GM23338 (cell line): ENCODE data around the gene ERC2. TPM values are rescaled to one million over a fixed set of nuclear protein-coding genes. Genes with fewer than 3 reads are reported as not detected.

Experiments
- ATAC-seq: fragments of 200-7000 bp; cut with Tn5 transposase; 3 replicates; pipeline ENCODE4 v1.9.1; 2020
- DNase-seq: peaks from one replicate; pipeline ENCODE4 v3.0.0-alpha.2; 2015; ENCODE audit warnings: low spot score
- H2AFZ ChIP-seq: fragments of 200-600 bp; sonication (generic); 2 replicates; pipeline ENCODE4 v1.8.0; 2016; ENCODE audit warnings: antibody characterized with exemption, mild to moderate bottlenecking, moderate library complexity
- H3F3A ChIP-seq: fragments of 200-600 bp; sonication (generic); replicated peaks from 2 replicates; pipeline ENCODE4 v1.8.0; 2017; ENCODE audit warnings: antibody characterized with exemption, mixed run types, low read depth
- H3K27ac ChIP-seq: fragments of 200-600 bp; sonication (generic); 2 replicates; pipeline ENCODE4 v1.6.1; 2016; ENCODE audit warnings: low read depth
- H3K27me3 ChIP-seq: fragments of 200-600 bp; sonication (generic); 2 replicates; pipeline ENCODE4 v1.8.0; 2016; ENCODE audit warnings: mild to moderate bottlenecking, mixed run types, moderate library complexity; ENCODE audit not compliant: insufficient read depth
- H3K36me3 ChIP-seq: fragments of 200-600 bp; sonication (generic); 2 replicates; pipeline ENCODE4 v1.8.0; 2016; ENCODE audit warnings: mild to moderate bottlenecking; ENCODE audit not compliant: insufficient read depth
- H3K4me1 ChIP-seq: fragments of 200-600 bp; sonication (generic); 2 replicates; pipeline ENCODE4 v1.8.0; 2016; ENCODE audit warnings: mild to moderate bottlenecking, moderate library complexity; ENCODE audit not compliant: insufficient read depth
- H3K4me2 ChIP-seq: fragments of 200-600 bp; sonication (generic); 2 replicates; pipeline ENCODE4 v1.7.1; 2017; ENCODE audit warnings: mixed run types
- H3K4me3 ChIP-seq: fragments of 200-600 bp; sonication (generic); 2 replicates; pipeline ENCODE4 v1.6.1; 2016; ENCODE audit warnings: mixed run types
- H3K79me2 ChIP-seq: fragments of 200-600 bp; sonication (generic); replicated peaks from 2 replicates; pipeline ENCODE4 v1.8.0; 2017; ENCODE audit warnings: mild to moderate bottlenecking; ENCODE audit not compliant: insufficient read depth
- H3K9me2 ChIP-seq: fragments of 200-600 bp; sonication (generic); 2 replicates; pipeline ENCODE4 v1.8.0; 2017; ENCODE audit not compliant: insufficient read depth
- H4K20me1 ChIP-seq: fragments of 200-600 bp; sonication (generic); replicated peaks from 2 replicates; pipeline ENCODE4 v1.8.0; 2017; ENCODE audit warnings: mild to moderate bottlenecking; ENCODE audit not compliant: insufficient read depth
- H3K27ac Mint-ChIP-seq: 2 replicates; pipeline ENCODE4 v1.8.0; 2020; ENCODE audit warnings: inconsistent platforms, mild to moderate bottlenecking, moderate library complexity, mixed read lengths
- H3K27me3 Mint-ChIP-seq: 3 replicates; pipeline ENCODE4 v1.8.0; 2022; ENCODE audit warnings: low read depth, mild to moderate bottlenecking, moderate library complexity, mixed read lengths, inconsistent platforms; ENCODE audit not compliant: insufficient read depth, poor library complexity
- H3K36me3 Mint-ChIP-seq: 3 replicates; pipeline ENCODE4 v1.8.0; 2021; ENCODE audit warnings: low read depth, mild to moderate bottlenecking, inconsistent platforms, moderate library complexity, mixed read lengths
- H3K4me1 Mint-ChIP-seq: 3 replicates; pipeline ENCODE4 v1.8.0; 2020; ENCODE audit warnings: mild to moderate bottlenecking, inconsistent platforms, mixed read lengths
- H3K4me3 Mint-ChIP-seq: 3 replicates; pipeline ENCODE4 v1.8.0; 2021; ENCODE audit warnings: moderate library complexity, mild to moderate bottlenecking, inconsistent platforms, mixed read lengths
- H3K9me3 Mint-ChIP-seq: 3 replicates; pipeline ENCODE4 v1.8.0; 2020; ENCODE audit warnings: moderate library complexity, mild to moderate bottlenecking, inconsistent platforms, mixed read lengths
- CREB1 ChIP-seq: fragments of 250-450 bp; sonication (Bioruptor Pico); IDR thresholded peaks from 2 replicates; pipeline ENCODE4 v1.5.0; 2020; ENCODE audit warnings: low read depth, mild to moderate bottlenecking, moderate library complexity
- EZH2 ChIP-seq: fragments of 200-600 bp; sonication (generic); IDR thresholded peaks from one replicate; pipeline ENCODE4 v1.8.0; 2017; ENCODE audit warnings: antibody characterized with exemption, mild to moderate bottlenecking, low read depth; ENCODE audit not compliant: unreplicated experiment
- EZH2phosphoT487 ChIP-seq: fragments of 200-600 bp; sonication (generic); IDR thresholded peaks from one replicate; pipeline ENCODE4 v1.8.1; 2018; ENCODE audit warnings: antibody characterized with exemption; ENCODE audit not compliant: unreplicated experiment
- JUNB ChIP-seq: IDR thresholded peaks from one replicate; pipeline ENCODE4 v1.6.1; 2016; ENCODE audit warnings: antibody characterized with exemption; ENCODE audit not compliant: unreplicated experiment
- NANOG ChIP-seq: IDR thresholded peaks from 2 replicates; pipeline ENCODE4 v1.6.1; 2016; ENCODE audit warnings: antibody characterized with exemption, borderline replicate concordance
- POLR2AphosphoS5 ChIP-seq: IDR thresholded peaks from 2 replicates; pipeline ENCODE4 v1.6.1; 2016; ENCODE audit warnings: antibody characterized with exemption, low read depth
- STAT1 ChIP-seq: IDR thresholded peaks from one replicate; pipeline ENCODE4 v1.6.1; 2016; ENCODE audit warnings: antibody characterized with exemption; ENCODE audit not compliant: unreplicated experiment
- ZNF114 ChIP-seq: fragments of 250-450 bp; sonication (Bioruptor Pico); IDR thresholded peaks from 2 replicates; pipeline ENCODE4 v1.5.0; 2020; ENCODE audit warnings: mild to moderate bottlenecking, moderate library complexity
- ZNF331 ChIP-seq: fragments of 250-450 bp; sonication (Bioruptor Pico); IDR thresholded peaks from 2 replicates; pipeline ENCODE4 v1.5.0; 2020; ENCODE audit warnings: low read depth, mild to moderate bottlenecking, moderate library complexity
- polyA plus RNA-seq: library from polyadenylated mRNA; unstranded; fragments of >200 nt; fragmentation: Nextera tagmentation; extraction: Ambion mirVana; gene quantifications from 2 replicates; pipeline ENCODE4 v1.2.1, GENCODE V29; 2016
- total RNA-seq: library from RNA; depleted of rRNA; stranded (reverse); fragments of >200 nt; shearing (Covaris generic); gene quantifications from 2 replicates; pipeline ENCODE4 v1.2.3, GENCODE V29; 2014
- TF ChIP-seq, protein P1 (sequence below): IDR thresholded peaks from one replicate; pipeline ENCODE4 v1.6.1; 2018; ENCODE audit warnings: antibody characterized with exemption; ENCODE audit not compliant: unreplicated experiment
- TF ChIP-seq, protein P2 (sequence below): IDR thresholded peaks from 2 replicates; pipeline ENCODE4 v1.6.1; 2016; ENCODE audit warnings: antibody characterized with exemption
- TF ChIP-seq, protein P3 (sequence below), 2 experiments: fragments of 200-600 bp in 1 of 2; sonication (generic) in 1 of 2; conservative IDR thresholded peaks; 2 replicates each; pipeline versions ENCODE4 v1.5.1 to v1.6.1; 2016 to 2017; ENCODE audit warnings: antibody characterized with exemption in 2 of 2, low read depth in 2 of 2, mild to moderate bottlenecking in 2 of 2, moderate library complexity in 1 of 2
- TF ChIP-seq, protein P4 (sequence below): fragments of 250-450 bp; sonication (Bioruptor Pico); IDR thresholded peaks from 2 replicates; pipeline ENCODE4 v1.5.0; 2020; ENCODE audit warnings: mild to moderate bottlenecking, moderate library complexity

The ERC2 gene
- total and polyA plus RNA-seq, 2 experiments from 2014 or later: 11.8 to 13.7 TPM

DNA sequence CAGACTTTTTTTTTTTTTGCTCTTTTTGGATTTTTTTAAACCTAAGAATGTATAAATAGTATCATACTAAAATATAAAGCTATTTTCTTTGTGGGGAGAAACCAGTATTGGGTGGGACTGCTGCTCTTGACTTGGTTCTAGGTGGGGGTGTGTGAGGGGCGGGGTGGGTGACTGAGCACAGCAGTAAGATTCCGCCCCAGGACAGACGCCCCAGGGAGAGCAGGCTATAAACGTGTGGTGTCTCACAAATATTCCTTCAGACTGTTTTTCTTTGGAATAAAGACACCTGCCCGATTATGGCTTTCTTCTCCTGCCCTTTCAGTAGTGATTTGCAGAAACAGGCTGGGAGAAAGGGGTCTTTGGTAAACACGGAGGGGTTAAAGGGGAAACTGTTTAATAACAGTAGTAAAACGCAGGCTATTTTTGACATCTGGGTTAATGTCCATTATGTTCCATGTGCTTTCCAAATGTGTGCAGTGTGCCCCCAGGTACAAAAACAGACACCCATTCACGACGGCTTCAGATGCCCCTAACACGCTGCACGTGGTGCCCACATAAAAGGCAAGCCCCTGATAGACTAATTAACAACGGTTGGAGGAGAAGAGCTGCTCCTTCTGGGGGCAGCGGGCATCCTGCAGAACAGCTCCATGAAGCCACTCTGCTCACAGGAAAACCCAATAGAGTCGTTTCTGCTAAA lies 952.6 kb downstream of the ERC2 start:
- Mint-ChIP-seq H3K27me3 (peaks cover 5% of the 10 kb centered on the region), H3K4me1 (peaks cover 51% of the 10 kb centered on the region)

More for the DNA sequence above, 952.6 kb downstream of the ERC2 start:
- H3K9me2 ChIP-seq: 0 out of 2 replicates have a peak, but pooled peaks cover 5% of the 10 kb centered on the region
- no peak overlapping the region for H2AFZ ChIP-seq
- Mint-ChIP-seq H3K4me3 (no peak overlapping the region), H3K27ac (no peak overlapping the region), H3K36me3 (no peaks in the 10 kb centered on the region), H3K9me3 (no peaks in the 10 kb centered on the region)
- no peak overlapping the region for H3K4me3 ChIP-seq
- ATAC-seq (no peak), DNase-seq (no peak)
- no peaks in the 10 kb centered on the region for H3K36me3 ChIP-seq
- no peaks in the 10 kb centered on the region for H3F3A ChIP-seq
- H3K27me3 ChIP-seq: no peaks in the 10 kb centered on the region
- no peaks in the 10 kb centered on the region for H4K20me1 ChIP-seq
- H3K27ac ChIP-seq: no peak overlapping the region
- no peaks in the 10 kb centered on the region for H3K79me2 ChIP-seq
- peaks cover 33% of the 10 kb centered on the region for H3K4me1 ChIP-seq
- no peak for TF ChIP-seq EZH2phosphoT487
- TF ChIP-seq ZNF114 (CRISPR knock-in tag): no peak
- no peak for TF ChIP-seq STAT1
- TF ChIP-seq, protein P1, sequence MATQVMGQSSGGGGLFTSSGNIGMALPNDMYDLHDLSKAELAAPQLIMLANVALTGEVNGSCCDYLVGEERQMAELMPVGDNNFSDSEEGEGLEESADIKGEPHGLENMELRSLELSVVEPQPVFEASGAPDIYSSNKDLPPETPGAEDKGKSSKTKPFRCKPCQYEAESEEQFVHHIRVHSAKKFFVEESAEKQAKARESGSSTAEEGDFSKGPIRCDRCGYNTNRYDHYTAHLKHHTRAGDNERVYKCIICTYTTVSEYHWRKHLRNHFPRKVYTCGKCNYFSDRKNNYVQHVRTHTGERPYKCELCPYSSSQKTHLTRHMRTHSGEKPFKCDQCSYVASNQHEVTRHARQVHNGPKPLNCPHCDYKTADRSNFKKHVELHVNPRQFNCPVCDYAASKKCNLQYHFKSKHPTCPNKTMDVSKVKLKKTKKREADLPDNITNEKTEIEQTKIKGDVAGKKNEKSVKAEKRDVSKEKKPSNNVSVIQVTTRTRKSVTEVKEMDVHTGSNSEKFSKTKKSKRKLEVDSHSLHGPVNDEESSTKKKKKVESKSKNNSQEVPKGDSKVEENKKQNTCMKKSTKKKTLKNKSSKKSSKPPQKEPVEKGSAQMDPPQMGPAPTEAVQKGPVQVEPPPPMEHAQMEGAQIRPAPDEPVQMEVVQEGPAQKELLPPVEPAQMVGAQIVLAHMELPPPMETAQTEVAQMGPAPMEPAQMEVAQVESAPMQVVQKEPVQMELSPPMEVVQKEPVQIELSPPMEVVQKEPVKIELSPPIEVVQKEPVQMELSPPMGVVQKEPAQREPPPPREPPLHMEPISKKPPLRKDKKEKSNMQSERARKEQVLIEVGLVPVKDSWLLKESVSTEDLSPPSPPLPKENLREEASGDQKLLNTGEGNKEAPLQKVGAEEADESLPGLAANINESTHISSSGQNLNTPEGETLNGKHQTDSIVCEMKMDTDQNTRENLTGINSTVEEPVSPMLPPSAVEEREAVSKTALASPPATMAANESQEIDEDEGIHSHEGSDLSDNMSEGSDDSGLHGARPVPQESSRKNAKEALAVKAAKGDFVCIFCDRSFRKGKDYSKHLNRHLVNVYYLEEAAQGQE: no peak
- TF ChIP-seq, protein P2, sequence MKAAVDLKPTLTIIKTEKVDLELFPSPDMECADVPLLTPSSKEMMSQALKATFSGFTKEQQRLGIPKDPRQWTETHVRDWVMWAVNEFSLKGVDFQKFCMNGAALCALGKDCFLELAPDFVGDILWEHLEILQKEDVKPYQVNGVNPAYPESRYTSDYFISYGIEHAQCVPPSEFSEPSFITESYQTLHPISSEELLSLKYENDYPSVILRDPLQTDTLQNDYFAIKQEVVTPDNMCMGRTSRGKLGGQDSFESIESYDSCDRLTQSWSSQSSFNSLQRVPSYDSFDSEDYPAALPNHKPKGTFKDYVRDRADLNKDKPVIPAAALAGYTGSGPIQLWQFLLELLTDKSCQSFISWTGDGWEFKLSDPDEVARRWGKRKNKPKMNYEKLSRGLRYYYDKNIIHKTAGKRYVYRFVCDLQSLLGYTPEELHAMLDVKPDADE: no peak
- TF ChIP-seq POLR2AphosphoS5: no peak
- TF ChIP-seq, protein P3, sequence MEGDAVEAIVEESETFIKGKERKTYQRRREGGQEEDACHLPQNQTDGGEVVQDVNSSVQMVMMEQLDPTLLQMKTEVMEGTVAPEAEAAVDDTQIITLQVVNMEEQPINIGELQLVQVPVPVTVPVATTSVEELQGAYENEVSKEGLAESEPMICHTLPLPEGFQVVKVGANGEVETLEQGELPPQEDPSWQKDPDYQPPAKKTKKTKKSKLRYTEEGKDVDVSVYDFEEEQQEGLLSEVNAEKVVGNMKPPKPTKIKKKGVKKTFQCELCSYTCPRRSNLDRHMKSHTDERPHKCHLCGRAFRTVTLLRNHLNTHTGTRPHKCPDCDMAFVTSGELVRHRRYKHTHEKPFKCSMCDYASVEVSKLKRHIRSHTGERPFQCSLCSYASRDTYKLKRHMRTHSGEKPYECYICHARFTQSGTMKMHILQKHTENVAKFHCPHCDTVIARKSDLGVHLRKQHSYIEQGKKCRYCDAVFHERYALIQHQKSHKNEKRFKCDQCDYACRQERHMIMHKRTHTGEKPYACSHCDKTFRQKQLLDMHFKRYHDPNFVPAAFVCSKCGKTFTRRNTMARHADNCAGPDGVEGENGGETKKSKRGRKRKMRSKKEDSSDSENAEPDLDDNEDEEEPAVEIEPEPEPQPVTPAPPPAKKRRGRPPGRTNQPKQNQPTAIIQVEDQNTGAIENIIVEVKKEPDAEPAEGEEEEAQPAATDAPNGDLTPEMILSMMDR (conservative IDR thresholded peaks at IDR 0.05; ENCODE audit: low read depth in 2 of 2): no peak
- TF ChIP-seq CREB1: no peak
- no peak for TF ChIP-seq EZH2
- TF ChIP-seq ZNF331 (CRISPR knock-in tag): no peak
- TF ChIP-seq NANOG: no peak
- no peak for TF ChIP-seq JUNB
- TF ChIP-seq, protein P4, sequence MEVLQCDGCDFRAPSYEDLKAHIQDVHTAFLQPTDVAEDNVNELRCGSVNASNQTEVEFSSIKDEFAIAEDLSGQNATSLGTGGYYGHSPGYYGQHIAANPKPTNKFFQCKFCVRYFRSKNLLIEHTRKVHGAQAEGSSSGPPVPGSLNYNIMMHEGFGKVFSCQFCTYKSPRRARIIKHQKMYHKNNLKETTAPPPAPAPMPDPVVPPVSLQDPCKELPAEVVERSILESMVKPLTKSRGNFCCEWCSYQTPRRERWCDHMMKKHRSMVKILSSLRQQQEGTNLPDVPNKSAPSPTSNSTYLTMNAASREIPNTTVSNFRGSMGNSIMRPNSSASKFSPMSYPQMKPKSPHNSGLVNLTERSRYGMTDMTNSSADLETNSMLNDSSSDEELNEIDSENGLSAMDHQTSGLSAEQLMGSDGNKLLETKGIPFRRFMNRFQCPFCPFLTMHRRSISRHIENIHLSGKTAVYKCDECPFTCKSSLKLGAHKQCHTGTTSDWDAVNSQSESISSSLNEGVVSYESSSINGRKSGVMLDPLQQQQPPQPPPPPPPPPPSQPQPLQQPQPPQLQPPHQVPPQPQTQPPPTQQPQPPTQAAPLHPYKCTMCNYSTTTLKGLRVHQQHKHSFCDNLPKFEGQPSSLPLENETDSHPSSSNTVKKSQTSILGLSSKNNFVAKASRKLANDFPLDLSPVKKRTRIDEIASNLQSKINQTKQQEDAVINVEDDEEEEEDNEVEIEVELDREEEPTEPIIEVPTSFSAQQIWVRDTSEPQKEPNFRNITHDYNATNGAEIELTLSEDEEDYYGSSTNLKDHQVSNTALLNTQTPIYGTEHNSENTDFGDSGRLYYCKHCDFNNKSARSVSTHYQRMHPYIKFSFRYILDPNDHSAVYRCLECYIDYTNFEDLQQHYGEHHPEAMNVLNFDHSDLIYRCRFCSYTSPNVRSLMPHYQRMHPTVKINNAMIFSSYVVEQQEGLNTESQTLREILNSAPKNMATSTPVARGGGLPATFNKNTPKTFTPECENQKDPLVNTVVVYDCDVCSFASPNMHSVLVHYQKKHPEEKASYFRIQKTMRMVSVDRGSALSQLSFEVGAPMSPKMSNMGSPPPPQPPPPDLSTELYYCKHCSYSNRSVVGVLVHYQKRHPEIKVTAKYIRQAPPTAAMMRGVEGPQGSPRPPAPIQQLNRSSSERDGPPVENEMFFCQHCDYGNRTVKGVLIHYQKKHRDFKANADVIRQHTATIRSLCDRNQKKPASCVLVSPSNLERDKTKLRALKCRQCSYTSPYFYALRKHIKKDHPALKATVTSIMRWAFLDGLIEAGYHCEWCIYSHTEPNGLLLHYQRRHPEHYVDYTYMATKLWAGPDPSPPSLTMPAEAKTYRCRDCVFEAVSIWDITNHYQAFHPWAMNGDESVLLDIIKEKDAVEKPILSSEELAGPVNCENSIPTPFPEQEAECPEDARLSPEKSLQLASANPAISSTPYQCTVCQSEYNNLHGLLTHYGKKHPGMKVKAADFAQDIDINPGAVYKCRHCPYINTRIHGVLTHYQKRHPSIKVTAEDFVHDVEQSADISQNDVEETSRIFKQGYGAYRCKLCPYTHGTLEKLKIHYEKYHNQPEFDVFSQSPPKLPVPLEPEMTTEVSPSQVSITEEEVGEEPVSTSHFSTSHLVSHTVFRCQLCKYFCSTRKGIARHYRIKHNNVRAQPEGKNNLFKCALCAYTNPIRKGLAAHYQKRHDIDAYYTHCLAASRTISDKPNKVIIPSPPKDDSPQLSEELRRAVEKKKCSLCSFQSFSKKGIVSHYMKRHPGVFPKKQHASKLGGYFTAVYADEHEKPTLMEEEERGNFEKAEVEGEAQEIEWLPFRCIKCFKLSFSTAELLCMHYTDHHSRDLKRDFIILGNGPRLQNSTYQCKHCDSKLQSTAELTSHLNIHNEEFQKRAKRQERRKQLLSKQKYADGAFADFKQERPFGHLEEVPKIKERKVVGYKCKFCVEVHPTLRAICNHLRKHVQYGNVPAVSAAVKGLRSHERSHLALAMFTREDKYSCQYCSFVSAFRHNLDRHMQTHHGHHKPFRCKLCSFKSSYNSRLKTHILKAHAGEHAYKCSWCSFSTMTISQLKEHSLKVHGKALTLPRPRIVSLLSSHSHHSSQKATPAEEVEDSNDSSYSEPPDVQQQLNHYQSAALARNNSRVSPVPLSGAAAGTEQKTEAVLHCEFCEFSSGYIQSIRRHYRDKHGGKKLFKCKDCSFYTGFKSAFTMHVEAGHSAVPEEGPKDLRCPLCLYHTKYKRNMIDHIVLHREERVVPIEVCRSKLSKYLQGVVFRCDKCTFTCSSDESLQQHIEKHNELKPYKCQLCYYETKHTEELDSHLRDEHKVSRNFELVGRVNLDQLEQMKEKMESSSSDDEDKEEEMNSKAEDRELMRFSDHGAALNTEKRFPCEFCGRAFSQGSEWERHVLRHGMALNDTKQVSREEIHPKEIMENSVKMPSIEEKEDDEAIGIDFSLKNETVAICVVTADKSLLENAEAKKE (CRISPR knock-in tag): no peak
- no peak overlapping the region for H3K4me2 ChIP-seq
